Activated CD8-positive, alpha-beta memory T cell treated with anti-CD3 and anti-CD28 coated beads, Interleukin-2, amount 50 U/mL, for 24 hours (primary cell): Measurements from ENCODE around the gene WDR18.
"Not testable (repeated sequence)": the region's sequence is repeated elsewhere in the genome, so short reads cannot be mapped to it uniquely, and the experiment has no call there.

Experiments
- DNase-seq: peaks from one replicate; pipeline ENCODE4 v3.0.0-alpha.2; 2020; ENCODE audit errors: extremely low read depth

The WDR18 gene

DNA sequence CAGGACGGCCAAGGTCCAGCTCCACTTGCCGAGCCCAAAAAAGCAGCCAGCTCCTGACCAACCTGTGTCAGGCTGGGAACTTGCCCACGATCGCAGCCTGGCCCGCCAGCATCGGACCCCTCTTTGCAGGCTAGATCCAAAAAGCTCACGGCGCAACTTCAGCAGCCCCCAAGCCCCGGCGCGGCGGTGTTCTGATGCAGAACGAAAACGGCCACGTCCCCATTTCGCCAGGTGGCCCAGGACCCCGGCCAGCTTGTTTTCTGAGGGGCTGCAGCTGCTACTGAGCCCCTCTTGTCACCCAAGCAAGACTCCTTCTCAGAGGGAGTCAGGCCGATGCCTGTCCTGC lies 35.4 kb downstream of the WDR18 start:
- no peak for DNase-seq

DNA sequence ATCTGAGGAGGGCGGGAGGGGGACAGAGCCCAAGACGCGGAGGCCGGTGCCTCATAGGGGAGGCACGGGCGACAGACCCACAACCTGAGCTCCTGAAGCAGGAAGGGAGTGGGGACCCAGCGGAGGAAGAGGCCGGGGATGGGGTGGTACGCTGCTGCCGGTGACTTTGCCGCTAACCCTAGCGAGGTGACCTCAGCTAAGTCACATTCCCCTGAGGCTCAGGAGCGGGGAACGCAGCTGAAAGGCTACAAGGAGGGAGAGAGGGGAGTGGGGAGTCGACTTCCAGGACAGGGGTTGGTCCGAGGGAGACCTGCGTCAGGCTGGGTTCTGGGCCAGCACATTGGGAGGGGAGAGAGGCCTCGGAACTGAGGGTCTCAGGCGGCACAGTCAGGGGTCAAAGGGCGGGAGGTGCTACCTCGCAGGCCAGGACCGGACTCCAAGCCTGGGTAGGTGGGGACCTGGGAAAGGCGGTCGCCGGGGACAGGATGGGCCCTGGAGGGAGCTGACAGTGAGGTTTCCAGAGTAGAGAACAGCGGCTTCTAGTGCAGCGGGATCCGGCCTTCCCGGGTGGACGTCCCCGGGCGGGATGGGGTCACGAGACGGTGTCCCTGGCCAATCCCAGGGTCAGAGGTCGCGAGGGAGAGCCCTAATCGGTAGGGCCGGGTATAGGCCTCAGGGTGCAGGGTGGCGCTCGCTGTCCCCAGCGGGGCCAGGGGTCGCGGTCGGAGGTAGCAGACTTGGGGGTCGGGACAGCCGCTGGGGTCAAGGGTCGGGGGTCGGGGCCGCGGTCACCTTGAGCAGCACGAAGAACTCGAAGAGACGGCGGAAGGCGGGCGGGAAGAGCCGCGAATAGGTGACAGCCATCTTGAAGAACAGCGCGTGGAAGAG lies 36.1 kb downstream of the WDR18 start:
- no peak for DNase-seq

DNA sequence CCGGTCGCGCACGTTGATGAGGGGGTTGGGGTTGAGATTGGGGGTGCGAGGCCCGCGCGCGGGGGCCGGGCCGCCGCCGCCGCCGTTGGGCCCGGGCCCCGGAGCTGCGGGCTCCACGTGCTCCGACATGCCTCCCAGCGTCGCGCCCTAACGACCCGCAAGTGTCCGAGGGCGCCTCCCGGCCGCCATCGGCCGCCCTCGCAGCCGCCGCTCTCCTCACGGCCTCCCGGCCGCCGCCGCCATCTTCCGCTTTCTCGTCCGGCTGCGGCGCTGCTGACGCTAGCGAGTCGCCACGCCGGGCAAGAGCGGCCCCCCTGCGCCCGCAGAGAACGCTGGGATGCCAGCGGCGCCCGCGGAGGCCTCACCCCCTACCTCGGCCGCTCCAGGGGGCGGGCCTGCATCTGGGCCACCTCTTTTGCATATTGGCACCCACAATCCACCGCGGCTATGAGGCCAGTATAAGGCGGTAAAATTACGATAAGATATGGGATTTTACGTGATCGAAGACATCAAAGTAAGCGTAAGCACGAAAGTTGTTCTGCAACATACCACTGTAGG lies 36.8 kb downstream of the WDR18 start, which contains the start of gene TMEM259:
TMEM259 (minus strand) TSS at position 256 of the 558 bp plus-strand sequence; CDS start at position 129, 127 bp downstream.
- peak; percentile 85 for DNase-seq

DNA sequence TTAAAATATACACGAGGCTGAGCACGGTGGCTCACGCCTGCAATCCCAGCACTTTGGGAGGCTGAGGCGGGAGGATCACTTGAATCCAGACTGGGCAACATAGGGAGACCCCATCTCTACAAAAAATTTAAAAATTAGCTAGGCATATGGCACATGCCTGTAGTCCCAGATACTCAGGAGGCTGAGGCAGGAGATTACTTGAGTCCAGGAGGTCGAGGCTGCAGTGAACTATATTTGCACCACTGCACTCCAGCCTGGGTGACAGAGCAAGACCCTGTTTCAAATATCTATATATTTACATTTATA lies 39.7 kb downstream of the WDR18 start:
- DNase-seq, result not testable (repeated sequence)

DNA sequence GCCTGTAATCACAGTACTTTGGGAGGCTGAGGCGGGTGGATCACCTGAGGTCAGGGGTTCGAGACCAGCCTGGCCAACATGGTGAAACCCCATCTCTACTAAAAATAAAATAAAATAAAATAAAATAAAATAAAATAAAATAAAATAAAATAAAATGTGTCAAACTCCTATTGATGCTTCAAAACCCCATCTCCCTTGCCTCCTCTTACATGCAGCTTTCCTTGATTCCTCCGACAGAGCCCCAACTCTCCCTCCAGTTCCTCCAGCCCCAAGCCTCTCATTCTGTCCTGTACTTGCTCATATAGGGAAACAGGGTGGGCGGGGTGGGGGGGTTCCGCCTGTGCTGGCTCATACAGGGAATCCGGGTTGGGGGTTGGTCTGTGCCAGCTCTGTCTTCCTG lies 40.9 kb downstream of the WDR18 start:
- DNase-seq, result not testable (repeated sequence)

DNA sequence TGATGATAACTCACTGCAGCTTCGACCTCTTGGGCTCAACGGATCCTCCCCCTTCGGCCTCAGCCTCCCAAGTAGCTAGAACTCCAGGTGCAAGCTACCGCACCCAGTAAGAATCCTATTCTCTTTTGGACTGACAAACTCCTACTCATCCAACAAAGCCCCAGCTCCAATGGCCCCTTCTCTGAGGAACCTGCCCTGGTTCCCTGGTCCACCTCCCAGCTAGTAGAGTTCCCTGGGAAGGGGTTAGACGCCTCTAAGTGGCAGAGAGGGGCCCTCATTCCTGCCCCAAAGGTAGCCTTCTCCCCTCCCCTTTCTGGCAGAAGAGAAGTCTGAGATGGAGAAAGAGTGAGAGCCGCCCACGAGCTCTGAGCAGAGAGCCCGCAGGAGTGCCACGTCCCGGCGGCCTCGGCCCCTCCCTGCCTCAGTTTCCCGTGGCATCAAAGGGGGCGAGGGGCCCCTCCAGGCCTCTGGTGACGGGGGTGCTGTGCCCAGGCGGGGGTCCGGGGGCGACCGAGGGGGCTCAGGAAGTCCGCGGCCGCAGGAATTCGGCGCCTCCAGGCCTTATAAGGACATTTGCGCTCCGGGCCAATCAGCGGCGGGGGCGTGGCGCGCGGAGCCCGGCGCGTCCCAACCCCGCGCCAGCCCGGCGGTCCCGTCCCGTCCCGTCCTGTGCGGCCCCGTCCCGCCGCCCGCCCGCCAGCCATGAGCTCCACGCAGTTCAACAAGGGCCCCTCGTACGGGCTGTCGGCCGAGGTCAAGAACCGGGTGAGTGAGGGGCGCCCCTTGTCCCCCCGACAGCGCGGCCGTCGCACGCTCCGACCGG lies 42.0 kb downstream of the WDR18 start, which contains the start of gene CNN2:
CNN2 (plus strand) TSS at position 649 of the 823 bp plus-strand sequence; CDS start at position 703, 54 bp downstream.
- DNase-seq, result no peak

DNA sequence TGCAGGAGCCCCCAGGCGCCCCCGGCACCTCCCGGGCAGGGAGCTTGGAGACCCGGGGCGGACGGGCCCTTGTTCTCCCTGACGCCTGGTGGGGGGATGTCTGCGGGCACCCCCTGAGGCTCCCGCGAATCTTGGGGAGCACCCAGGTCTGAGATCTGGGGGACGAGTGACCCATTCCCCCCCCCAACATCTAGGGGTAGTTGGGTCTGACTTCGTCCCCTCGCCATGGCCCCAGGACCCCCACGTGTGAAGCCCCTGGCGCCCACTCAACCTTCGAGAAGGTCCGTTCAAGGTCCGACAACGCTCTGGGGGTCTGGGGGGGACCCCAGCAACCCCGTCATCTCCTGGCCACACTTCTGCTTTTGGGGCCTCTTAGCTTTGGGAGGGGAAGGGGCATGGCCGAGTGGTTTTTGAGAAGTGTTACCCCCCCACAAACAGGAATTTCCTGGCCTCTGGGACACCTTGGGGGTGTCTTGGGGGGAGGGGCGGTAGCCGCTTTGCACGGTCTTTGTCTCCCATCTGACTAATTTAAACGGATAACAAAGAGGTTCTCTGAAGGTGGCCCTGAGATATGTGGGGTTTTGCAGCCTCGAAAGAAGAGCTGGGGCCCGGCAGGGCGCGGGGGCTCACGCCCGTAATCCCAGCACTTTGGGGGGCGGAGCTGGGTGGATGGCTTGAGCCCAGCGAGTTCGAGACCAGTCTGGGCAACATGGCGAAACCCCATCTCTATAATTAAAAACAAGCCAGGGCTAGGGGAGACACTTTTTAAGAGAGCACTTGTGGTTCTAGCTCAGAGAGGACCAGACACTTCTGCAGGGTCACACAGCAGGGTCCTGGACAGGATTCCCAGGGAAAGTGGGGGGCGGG lies 42.9 kb downstream of the WDR18 start:
- DNase-seq, result no peak

DNA sequence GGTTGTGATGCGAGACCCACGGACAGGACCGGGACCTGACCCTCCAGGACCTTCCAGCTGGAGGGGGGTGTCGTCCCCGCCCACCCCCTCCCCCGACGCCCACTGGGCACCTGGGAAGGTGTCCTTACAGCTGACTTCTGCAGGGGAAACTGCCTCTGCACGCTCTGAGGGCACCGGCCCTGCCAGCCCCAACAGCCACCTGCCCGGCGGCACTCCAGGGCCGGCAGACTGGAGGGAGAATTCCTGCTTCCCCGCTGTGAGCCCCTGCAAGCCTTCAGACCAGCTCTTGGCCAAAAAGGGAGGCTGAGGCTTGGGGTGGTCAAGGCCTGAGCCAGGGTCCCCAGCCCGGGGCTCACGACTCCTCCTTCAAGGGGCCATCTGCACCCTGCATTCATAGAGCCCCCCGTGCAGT lies 43.5 kb downstream of the WDR18 start:
- no peak for DNase-seq

DNA sequence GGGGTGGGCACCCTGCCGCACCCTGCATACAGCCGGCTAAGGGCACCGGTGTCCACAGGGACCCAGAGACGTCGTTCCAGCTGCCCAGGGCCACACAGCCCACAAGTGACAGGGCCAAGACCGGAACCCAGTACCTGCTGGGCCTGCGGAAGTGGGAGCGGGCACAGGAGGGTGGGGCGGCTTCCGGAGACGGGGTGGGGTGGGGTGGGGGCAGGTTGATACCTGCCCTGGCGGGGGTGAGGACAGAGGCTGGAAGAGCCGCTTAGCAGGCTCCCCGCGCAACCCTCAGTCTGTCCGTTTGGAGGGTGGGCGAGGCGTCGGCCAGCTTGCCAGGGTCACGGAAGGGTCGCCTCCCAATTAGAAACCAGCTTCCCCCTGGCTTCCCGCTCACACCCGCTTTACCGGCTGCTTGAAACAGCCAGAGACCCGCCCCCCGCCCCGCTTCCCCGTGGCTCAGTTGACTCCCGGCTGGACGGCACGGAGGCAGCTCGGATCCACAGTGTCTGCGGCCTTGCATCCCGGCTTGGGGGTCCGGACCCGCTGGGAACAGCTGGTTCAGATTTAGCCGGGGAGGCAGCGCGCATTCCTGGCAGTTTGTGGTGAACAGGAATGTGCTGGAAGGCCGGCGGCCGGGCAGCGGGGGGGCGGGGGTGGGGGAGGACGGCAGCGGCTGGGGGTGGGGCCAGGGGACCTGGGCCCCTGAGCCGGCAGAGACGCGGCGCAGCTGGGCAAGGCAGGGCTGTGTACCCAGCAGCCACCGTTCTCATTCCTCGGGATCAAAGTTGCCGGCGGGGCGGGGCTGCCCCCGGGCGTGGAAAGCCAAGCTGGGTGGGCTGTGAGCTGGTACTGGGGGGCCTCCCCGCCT lies 44.1 kb downstream of the WDR18 start:
- DNase-seq, result no peak

DNA sequence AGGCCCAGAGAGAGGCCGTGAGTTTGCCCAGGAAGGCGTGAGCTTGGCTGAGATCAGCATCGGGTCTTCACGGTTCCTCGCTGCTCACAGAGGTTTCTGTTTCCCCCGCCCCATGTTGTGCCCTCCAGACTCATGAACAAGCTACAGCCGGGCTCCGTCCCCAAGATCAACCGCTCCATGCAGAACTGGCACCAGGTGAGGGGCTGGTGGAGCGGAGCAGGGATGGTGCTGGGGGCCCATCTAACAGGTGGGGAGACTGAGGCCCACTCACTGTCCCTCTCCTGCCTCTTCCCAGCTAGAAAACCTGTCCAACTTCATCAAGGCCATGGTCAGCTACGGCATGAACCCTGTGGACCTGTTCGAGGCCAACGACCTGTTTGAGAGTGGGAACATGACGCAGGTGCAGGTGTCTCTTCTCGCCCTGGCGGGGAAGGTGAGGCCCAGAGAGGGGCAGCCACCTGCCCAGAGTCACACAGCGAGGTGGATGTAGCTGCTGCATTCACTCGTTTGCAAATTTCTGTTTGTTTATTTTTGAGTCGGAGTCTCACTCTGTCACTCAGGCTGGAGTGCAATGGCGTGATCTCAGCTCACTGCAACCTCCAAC lies 48.2 kb downstream of the WDR18 start:
- DNase-seq, result no peak

DNA sequence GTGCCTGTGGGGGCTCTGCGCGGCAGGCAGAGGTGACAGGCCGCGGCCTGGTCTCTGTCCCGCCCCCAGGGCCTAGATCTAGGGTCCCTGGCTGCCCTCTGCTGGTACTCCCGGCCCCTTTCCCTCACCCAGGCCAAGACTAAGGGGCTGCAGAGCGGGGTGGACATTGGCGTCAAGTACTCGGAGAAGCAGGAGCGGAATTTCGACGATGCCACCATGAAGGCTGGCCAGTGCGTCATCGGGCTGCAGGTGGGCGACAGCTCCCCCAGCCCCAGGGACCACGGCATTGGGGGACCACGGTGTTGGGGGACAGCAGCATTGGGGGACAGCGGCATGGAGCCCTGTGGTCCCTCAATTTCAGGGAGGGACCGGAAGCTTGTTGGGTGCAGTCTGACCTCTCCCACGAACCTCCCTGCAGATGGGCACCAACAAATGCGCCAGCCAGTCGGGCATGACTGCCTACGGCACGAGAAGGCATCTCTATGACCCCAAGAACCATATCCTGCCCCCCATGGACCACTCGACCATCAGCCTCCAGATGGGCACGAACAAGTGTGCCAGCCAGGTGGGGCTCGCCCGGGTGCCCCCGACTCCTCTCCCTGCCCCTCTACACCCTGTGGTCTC lies 52.0 kb downstream of the WDR18 start:
- DNase-seq, result no peak

DNA sequence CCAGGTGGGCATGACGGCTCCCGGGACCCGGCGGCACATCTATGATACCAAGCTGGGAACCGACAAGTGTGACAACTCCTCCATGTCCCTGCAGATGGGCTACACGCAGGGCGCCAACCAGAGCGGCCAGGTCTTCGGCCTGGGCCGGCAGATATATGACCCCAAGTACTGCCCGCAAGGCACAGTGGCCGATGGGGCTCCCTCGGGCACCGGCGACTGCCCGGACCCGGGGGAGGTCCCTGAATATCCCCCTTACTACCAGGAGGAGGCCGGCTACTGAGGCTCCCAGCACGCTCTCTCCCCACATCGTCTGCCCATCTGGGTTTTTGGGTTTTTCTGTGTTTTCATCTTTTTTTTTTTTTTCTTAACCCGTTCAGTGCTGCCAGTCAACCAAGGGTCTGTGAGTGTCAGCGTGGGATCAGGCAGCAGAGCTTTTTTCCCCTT lies 53.5 kb downstream of the WDR18 start:
- DNase-seq, result no peak

DNA sequence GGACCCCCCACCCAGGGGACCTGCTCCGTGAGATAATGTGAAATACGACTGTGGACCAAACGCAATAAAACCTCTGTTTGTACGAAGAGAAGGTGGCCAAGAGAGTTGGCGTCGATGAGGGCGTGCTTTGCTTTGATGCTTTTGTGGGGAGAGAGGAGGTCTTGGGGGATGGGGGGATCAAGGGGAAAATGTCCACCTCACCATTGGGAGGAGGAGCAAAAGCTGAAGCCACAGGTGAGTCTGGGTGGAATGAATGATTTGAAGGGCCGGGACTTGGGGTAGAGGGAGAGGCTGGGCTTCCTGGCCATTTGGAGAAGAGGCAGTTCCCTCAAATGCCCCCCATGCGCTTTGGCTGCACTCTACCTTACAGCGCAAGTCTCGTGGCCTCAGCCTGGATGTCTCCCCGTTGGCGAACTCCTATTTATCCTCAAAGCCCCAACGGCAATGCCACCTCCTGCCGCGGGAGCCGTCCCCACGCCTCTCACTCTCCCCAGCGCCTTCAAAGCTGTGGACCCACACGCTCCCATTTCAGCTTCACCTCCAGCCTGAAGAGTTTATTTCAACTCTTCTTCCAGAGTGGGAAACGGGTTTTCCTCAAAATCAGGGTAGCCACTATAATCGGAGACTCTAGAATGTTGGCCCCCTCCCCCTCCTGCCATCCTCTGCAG lies 55.0 kb downstream of the WDR18 start:
- no peak for DNase-seq

DNA sequence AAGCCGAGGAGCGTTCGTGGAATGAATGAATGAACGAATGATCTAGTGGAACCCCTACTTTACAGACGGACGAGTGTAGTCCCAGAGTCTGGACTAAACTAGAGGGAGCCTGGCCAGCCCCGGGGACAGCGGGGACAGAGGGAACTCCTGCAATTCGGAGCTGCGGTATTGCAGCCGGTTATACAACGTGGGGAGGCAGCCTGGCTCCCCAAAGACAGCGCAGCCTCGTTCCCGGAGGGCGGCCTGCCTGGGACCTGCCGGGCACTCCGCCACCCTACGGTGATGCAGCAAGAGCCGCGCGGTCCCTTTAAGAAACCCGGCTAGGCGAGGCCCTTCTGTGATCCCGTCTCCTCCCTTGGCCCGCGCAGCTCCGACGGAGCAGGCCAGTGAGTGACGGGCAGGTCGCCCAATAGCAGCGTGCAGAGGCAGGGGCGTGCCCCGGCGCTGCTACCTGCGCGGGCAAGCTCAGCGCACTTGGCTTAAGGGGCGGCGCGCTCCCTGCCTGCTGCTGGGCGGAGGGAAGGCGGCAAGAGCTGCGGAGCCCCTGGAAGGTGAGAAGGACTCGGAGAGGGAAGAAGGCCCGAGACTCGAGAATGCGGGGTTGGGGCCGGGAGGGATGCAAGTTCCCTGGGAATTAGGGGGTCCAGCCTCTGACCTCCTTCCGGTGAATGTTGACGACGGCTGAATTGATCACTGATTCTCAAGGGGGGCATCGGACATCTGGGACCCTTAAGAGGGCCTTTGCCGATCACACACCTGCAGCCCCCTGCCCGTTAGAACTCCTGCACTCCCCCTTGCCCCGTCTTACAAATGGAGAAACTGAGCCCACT lies 55.7 kb downstream of the WDR18 start, which contains the start of gene ABCA7:
ABCA7 (plus strand) TSS at position 462 of the 830 bp plus-strand sequence. CDS start 1,255 bp downstream, outside the sequence.
- DNase-seq, result peak; percentile 98

DNA sequence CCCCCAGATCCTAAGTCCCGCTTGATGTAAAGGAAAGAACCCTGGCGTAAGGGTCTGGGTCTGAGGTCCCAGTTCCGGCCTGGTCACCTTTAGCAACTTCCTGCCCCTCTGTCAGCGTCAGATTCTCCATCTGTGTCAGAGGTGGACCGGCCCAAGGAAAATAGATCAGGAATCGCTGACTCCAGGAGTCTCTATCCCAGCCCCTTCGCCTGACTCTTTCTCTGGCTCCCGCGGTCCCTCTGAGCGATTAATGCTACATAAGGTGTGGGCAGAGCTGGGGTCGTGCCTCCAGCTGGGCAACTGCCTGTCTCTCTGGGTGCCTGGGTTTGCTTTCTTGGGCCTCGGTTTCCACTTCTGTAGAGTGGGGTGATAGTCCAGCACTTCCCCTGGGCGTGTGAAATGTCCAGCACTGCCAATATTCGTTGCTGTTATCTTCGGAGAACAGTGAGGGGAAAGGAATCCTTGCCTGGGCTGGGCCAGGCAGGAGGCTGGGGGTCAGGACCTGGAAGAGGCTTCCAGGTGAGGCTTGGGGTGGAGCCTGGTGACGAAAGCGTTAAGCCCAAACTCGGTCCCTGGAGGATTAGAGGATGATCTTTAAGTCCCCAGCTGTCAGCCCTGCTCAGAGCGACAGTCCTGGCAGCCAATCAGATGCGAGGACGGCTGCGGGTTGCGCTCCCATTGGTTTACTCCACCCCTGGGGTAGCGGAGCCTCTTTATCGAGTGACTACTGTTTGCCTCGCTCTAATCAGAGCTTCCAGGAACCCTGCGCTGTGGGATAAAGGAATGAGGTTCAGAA lies 56.5 kb downstream of the WDR18 start:
- peak; percentile 78 for DNase-seq

DNA sequence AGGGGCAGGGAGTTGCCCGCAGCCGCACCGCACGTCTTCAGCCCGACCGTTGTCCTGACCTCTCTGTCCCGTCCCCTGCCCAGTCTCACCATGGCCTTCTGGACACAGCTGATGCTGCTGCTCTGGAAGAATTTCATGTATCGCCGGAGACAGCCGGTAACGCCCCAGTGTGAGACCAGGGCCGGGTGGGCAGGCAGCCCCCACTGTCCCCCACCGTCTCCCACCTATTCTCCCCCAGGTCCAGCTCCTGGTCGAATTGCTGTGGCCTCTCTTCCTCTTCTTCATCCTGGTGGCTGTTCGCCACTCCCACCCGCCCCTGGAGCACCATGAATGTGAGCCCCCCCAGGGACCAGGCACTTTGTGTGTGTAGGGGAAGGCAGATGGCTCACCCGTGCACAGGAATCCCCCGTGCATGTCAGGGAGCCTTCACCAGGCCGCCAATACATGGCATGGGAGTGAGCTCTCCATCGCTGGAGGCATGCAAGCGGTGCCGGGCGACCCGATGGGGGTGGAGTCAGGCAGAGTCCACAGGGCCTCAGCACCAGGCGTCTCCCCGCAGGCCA lies 57.2 kb downstream of the WDR18 start:
- DNase-seq, result no peak
